CD4-positive, alpha-beta T cell treated with Interleukin-2 at 100 ng/mL for 4 hours (primary cell): ENCODE results near the gene STK10.
"Not testable (repeated sequence)": the region's sequence is repeated elsewhere in the genome, so short reads cannot be mapped to it uniquely, and the experiment has no call there.

Experiments used
- DNase-seq: peaks from one replicate; pipeline ENCODE4 v3.0.0-alpha.2; 2020; ENCODE audit warnings: low spot score

STK10 gene

DNA sequence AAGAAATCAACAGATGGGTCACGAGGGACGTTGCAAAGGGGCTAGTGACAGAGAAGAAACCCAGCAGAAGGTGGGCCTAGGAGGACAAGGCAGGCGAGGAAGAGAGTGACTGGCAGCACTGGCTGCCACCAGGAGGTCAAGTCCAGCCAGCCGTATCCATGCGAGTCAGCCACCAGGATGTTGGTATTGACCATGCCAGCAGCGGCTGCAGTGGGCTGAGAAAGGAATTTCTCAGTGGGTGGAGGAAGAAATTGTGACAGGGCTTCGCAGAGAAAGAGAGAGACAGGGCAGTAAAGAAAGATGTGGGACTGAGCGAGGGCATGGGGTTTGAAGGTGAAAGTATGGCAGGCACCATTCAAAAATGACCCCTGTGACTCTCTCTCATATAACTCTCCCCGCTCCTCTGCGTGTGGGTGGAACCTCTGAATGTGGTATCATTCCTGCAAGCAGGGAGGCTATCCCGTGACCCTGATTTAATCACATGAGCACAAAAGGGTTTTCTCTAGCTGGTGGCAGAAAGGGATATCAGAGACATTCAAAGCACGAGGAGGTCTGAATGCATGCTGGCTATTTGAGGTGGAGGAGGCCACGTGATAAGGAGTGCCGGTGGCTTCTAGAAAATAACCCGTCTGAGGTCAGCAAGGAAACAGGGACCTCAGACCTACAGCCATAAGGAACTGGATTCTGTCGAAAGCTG lies 136.2 kb downstream of the STK10 start:
- no peak for DNase-seq

DNA sequence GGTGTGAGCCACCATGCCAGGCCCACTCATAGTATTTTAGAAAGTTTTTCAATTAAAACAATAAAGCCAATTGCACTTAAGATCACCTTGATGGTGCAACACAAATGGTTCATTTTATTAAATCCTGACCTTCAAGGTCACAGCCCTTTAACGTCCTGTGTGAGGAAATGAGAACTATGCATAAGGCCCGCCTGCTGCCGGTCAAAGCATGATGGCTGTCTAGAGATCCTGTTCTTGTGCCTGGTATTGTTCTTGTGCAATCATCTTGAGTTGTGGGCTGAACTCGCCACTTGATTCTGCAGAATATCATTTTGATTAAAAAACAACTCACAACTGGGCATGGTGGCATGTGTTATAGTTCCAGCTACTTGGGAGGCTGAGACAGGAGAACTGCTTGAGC lies 137.9 kb downstream of the STK10 start:
- no peak for DNase-seq

DNA sequence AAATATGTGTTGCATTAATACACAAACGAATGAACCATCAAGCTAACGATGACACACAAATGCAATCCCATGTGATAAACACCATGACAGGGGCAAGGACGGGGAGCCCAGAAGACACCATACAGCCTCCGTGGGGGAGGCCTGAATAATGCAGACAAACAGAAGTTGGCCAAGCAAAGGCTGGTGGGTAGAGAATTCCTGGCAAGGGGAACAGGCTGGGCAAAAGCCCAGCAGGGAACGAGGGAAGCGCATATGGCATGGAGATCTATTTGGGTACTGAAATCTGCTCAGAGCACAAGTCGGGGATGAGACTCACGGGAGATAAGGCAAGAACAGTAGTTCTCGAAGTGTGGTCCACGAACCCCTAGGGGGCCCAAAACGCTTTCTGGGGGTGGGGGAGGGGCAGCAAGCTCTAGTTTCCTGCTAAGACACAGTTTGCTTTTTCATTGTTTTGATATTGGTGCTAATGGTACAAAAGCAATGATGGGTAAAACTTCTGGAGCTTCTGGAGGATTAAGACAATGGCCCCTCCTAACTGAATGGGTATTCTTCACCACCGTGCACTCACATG lies 138.7 kb downstream of the STK10 start:
- DNase-seq: no peak

DNA sequence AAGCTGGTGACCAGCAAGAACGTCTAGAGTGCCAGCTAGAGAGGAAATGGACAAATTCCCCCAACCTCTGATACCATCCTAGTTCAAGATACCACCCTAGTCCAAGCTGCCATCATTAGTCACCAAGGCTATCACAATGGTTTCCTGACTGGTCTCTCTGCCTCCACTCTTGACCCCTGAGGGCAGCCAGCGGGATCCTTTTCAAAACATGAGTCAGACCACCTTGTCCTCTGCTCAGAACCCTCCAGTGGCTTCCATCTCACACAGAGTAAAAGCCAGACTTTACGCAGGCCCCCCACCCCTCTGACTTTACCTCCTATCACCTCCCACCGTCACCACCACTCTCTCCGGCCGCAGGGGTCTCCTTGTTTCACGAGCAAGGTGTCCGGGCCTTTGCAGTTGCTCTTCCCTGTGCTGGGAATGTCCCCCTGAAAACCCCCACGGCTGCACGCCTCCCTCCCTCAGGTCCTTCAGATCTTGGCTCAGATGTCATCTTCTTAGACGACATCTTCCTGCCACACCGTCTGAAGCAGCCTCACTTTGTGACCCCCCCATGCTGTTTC lies 139.4 kb downstream of the STK10 start:
- DNase-seq: no peak

DNA sequence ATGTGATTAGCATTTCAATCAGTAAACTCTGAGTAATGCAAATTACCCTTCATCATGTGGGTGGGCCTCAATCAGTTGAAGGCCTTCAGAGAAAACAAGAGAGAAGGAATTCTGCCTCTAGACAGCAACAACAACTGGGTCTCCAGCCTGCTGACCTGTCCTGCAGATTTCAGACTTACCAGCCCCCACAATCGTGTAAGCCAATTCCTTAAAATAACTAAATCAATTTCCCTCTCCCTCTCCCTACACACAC lies 139.9 kb downstream of the STK10 start:
- DNase-seq: no peak

DNA sequence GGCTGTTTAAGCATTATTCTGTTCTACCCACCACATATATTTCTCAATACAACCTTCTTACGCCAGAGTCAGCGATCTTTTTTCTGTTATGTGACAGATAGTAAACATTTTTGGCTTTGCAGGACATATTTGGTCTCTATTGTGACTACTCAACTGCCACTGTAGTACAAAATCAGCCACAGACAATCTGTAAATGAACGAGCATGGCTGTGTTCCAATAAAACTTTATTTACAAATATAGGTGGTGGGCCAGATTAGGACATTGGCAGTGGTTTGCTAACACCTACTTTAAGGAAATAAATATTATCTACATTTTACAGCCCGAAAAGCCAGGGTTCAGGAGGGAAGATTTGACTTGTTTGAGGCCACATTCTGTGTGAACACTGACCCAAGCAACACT lies 141.4 kb downstream of the STK10 start:
- no peak for DNase-seq

DNA sequence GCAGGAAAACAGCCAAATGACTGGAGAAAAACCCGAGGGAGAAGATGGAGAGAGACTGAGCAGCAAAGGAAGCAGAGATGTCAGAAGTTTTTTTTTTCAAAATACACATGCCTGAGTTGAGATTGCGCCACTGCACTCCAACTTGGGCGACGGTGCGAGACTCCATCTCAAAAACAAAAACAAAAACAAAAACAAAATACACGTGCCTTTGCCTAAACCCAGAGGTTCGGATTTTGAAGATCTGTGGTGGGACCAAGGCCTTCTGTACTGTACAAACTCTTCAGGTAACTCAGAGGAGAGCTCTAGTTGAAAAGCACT lies 142.8 kb downstream of the STK10 start:
- no peak for DNase-seq

DNA sequence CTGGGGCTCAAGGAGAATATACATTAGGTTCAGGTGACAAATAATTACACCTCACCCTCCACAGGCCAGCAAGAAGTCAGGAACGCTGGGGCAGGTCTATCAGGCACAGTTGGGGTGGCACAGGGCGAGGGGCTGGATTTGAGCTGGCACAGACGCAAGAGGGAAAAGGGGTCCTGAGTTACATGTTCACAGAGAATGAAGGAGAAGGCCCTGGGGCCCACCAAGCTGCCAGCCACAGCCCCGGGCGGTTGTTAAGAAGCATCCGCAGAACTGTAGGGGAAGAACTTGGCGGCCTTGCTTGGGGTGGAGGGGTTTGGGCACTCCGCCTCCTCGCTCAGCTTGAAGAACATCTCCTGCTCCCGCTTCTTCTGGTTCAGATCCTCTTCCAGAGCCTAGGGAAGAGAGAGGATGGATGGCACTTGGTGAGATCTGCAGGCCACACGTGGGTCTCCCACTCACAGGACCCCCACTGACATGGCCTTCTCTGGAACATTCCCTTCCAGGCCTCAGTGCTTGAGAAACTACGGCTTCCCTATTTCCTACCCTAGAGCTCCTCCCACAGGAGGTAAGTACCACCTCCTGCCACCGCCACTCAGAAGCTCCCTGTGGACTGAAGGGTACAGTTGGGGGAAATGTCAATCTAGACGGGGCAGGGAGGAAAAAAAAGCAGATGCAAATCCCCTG lies 143.3 kb downstream of the STK10 start:
- no peak for DNase-seq

DNA sequence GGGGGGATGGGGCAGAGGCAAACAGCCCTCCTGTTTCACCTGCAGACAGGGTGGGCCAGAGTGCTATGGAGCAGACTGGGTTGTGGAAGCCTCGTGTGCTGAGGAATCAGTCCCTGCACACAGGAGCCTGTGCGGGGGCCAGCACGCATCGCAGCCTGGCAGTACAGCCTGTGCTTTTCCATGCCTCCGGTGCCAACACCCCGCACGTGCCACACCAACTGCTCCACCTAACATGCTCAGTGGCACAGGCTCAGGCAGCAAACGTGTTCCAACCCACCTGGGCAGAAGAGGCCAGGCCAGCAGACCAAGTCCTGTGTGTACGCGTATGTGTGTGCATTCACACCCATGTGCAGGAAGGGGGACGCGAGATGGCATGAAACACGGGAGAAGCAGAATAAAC lies 144.2 kb downstream of the STK10 start:
- no peak for DNase-seq

DNA sequence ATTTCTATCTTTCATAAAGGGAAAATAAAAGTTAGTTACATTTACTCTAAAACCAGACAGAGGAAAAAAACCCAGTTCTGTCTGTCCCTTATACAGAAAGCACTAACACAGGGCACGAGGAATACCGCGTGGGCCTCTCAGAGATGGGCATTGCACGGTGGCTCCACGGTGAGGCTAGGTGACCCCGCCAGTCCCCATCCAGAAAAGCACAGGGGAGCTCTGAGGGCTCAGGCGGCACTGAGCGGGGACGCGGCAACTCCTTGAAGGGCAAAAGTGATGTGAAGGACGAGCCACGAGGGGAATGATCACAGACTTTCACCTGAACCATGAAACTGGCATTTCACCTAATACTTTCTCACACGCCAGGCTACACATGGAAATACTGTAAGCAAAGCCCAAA lies 145.8 kb downstream of the STK10 start:
- no peak for DNase-seq

DNA sequence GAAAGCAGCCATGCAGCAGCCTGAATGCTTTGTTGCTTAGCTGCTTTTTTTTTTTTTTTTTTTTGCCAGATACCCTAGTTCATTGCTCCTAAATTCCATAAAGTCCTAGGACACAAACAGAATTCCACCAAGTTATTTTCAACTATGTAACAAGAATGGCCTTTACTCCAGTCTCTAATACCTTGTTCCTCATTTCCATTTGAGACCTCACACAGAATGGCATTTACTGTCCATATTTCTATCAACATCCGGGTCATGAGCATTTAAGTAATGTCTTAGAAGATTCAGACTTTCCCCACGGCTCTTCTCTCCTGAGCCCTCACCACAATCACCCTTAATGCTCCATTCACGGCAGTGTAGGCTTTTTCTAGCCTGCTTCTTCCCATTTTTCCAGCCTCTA lies 149.9 kb downstream of the STK10 start:
- no peak for DNase-seq

DNA sequence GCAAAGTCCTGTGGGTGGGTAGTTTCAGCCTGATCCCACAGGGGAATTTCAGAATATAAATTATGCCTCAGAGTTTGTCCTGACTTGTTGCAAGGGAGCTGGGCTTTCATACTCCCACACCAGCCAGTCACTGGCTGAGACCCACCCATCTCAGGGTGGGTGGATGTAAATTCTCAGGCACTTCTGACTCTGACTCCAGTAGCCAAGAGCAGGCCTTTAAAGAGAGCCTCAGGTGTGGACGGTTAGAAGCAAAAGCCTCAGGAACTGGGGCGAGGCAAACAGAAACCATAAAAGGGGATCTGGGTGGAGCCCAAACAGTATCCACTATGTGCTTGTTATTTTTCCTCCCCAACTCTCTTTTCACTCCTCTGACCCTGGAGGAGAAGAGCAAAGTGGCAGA lies 153.0 kb downstream of the STK10 start:
- no peak for DNase-seq

DNA sequence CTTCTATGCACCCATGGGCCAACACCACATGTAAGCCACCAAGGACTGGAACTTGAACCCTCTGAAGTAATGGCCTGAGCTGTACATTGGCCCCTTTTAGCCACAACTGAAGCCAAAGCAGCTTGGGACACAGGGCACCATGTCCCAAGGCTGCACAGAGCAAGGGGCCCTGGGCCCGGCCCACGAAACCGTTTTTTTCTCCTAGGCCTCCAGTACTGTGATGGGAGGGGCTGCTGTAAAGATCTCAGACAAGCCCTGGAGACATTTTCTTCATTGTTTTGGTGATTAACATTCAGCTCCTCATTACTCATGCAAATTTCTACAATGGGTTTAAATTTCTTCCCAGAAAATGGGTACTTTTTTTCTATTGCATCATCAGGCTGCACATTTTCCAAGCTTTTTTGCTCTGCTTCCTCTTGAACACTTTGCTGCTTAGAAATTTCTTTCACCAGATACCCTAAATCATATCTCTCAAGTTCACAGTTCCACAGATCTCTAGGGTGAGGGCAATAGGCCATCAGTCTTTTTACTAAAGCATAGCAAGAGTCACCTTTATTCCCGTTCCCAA lies 156.0 kb downstream of the STK10 start:
- DNase-seq: no peak

DNA sequence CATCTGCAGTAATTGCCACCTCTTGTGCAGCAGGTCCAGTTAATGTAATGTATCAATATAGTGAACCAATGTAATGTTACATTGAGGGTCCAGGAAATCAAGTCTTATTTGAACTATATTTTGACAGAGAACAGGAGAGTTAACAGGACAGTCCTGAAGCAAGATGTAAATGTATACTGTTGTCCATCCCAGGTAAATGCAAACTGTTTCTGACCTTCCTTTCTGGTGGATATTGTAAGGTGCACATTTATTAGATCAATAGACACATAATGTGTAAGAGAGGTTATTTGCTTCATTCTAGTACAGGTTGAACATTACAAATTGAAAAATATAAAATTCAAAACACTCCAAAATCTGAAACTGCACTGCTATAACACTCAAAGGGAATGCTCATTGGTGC lies 158.1 kb downstream of the STK10 start:
- no peak for DNase-seq

DNA sequence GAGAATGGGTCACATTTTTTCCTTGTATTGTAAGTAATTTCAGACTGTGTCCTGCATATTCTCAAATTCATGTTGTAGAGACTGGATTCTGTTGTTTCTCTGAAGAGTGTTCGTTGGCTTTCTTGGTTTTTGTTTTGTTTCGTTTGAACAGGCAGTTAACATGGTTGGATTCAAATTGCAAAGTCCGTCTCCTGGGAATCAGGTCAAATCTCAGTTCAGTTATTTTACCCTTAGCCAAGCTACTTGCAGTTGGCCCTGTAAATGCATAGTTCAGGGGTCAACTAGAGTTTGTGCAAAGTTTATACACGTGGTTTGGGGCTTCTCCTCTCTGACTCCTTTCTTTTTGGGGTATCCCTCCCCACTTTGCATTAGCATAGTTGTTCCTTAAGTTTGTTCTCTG lies 159.9 kb downstream of the STK10 start:
- no peak for DNase-seq

DNA sequence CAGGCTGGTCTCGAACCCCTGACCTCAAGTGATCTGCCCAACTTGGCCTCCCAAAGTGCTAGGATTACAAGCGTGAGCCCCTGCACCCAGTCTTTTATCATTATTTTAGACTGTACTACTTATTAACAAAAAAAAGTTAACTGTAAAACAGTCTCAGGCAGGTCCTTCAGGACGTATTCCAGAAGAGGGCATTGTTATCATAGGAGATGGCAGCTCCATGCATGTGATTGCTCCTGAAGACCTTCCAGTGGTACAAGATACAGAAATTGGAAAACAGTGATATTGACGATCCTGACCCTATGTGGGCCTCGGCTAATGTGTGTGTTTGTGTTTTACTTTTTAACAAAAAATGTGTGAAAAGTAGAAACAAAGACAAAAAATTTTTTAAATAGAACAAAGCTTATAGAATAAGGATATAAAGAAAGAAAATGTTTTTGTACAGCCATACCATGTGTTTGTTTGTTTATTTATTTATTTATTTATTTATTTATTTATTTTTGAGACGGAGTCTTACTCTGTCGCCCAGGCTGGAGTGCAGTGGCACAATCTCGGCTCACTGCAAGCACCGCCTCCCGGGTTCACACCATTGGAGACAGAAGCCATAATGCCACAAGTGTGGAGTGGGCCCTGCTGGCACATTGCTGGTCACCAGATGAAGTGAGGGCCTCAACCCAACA lies 167.8 kb downstream of the STK10 start:
- not testable (repeated sequence) for DNase-seq

DNA sequence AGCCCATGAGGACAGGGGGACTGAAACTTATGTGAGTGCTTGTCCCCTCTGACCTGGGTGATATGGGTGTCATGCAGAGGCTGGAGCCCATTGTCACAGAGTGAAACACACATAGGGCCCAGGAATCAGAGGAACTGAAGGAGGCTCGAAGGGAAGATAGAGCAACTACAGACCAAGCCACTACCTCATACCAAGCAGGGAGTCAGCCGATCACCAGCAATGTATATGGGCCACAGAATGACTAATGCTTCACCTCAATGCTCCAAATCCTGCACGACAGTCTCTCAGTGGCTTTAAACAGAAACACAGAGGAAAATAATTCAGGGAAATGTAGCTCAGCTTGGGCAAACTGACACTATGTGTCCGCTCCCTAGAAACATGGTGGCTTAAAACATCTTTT lies 172.7 kb downstream of the STK10 start:
- no peak for DNase-seq

DNA sequence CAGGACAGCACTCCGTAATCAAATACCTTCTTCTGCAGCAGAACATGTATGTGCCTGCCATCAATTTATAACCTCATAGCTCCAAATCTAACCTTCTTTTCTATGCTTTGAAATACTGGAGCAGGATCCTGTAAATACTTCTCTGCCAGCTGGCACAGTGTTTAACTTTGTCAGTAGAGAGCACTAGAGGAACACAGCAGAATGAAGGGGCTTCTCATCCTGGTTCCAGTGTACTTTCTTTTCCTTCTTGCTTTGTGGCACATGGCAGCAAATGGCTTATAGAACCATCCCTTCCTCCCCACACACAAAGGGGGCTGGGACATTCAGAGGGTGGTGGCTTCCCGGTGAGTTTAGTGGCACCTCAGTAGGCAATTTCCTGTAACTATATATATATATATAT lies 177.7 kb downstream of the STK10 start:
- DNase-seq: no peak

DNA sequence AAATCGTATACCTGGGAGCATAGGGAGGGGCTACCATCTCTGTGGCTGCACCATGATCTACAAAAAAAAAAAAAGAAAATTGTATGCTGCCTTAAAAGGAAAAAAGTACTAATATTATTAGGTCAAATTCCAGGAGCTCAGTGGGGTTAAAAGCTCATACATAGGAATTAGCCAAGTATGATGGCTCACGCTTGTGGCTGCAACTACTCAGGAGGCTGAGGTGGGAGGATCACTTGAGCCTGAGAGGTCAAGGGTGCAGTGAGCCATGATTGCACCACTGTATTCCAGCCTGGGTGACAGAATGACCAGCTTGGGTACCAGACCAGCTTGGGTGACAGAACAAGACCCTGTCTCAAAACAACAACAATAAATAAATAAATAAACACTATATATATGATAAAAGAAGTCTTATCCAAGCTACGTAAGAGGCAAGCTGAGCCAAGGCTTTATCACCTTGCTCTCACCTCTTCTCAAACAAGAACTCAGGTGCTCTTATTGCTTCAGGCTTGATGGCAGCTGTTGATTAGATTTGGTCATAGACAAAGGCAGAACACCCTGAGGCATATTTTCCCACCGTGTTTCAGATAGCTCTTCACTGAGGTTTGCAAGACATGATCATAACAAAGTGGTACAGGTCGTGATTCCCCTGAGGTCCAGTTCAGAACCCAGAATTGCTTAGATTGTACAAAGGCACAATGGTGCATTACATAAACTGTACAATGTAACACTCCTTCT lies 178.3 kb downstream of the STK10 start:
- no peak for DNase-seq

DNA sequence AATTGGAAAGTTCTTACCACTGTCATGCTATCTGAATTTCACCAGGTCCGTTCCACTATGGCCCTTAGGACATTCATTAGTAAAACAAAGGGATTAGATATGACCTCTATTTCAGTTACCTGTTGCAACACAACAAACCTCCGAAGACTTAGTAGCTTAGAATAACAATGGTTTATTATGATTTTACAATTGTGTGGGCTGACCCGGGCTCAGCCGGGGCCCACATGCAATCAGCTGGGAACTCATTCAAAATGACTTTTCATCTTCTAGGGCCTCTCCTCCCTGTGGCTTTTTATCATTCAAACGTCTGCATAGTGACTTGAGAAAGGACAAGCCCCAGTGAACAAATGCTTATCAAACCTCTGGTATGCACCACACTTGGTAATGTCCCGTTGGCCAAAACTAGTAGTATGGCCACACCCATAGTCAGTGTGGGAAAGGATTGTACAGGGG lies 179.3 kb downstream of the STK10 start:
- no peak for DNase-seq

DNA sequence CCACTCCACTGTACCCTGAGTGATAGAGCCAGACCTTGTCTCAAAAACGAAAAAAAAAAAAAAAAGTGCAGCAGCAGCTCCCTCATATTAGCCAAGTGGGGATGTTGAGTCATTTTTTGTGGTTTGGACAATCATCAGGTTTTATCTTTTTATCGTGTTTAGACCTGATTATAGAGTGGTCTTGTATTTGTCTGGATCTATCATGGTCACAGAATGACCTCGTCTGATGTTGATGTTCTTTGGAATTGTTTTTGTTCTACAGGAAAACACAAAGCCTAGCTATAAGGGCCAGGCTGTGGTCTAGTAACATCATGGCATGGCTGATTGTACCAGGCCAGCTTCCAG lies 179.9 kb downstream of the STK10 start:
- no peak for DNase-seq
